Measurements from ENCODE around the gene HSD11B2.

Gene HSD11B2

DNA sequence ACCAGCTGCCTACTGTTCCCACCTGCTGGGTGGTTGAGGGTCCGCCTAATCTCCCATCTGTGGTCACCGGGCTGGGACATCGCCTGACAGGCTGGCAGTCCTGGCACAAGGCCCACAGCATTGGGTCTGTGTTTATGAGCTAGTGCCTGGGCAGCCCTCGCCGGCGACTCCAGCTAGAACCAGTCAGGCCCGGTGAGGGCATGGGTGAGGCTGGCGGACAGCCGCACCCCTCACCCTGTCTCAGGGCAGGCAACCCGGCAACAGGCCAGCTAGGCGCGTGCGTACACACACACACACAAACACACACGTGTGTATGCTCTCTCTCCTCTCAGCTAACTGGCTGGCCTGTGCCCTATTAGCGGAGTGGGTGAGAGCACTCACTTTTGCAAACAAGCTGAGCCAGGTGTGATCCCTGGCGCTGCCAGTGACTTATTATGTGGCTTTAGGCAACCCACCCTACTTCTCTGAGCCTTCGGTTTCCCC is 10.4 kb downstream of the HSD11B2 start:
- no peak overlapping the region for H3K4me3 ChIP-seq (ENCODE audit: low read depth, low read length)
- DNase-seq (ENCODE audit: low read depth) = no peak
- TF ChIP-seq, protein P1, sequence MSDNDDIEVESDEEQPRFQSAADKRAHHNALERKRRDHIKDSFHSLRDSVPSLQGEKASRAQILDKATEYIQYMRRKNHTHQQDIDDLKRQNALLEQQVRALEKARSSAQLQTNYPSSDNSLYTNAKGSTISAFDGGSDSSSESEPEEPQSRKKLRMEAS (IDR thresholded peaks at IDR 0.05; ENCODE audit: low read depth, low read length) = no peak
- TF ChIP-seq, protein P2, sequence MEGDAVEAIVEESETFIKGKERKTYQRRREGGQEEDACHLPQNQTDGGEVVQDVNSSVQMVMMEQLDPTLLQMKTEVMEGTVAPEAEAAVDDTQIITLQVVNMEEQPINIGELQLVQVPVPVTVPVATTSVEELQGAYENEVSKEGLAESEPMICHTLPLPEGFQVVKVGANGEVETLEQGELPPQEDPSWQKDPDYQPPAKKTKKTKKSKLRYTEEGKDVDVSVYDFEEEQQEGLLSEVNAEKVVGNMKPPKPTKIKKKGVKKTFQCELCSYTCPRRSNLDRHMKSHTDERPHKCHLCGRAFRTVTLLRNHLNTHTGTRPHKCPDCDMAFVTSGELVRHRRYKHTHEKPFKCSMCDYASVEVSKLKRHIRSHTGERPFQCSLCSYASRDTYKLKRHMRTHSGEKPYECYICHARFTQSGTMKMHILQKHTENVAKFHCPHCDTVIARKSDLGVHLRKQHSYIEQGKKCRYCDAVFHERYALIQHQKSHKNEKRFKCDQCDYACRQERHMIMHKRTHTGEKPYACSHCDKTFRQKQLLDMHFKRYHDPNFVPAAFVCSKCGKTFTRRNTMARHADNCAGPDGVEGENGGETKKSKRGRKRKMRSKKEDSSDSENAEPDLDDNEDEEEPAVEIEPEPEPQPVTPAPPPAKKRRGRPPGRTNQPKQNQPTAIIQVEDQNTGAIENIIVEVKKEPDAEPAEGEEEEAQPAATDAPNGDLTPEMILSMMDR (IDR thresholded peaks at IDR 0.05; ENCODE audit: low read depth, low read length) = no peak
- TF ChIP-seq POLR2A (IDR thresholded peaks at IDR 0.05; ENCODE audit: extremely low read depth, insufficient read length) (no peak), MYC (IDR thresholded peaks at IDR 0.05; ENCODE audit: low read depth, low read length) (no peak)

DNA sequence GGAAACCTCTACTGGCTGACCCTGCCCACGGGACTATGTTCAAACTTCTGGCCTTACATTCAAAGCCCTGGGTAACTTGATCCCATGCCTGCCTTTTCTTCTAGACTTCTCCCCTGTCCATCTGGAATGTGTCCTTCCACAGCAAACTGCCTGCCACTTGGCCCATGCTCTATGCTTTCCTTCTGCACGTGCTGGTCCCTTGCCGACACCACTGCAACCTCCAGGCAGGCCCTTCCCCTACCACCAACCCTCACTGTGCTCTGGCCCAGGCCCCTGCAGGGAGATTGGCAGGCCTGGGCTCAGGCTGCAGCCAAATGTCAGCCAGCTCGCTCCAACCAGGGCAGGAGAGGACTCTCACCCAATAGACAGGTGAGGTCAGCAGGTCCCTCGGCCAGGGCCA is 11.0 kb downstream of the HSD11B2 start:
- TF ChIP-seq, protein P1 (IDR thresholded peaks at IDR 0.05; ENCODE audit: low read depth, low read length) = no peak
- TF ChIP-seq MYC (IDR thresholded peaks at IDR 0.05; ENCODE audit: low read depth, low read length) = no peak
- no peak for DNase-seq (ENCODE audit: low read depth)

DNA sequence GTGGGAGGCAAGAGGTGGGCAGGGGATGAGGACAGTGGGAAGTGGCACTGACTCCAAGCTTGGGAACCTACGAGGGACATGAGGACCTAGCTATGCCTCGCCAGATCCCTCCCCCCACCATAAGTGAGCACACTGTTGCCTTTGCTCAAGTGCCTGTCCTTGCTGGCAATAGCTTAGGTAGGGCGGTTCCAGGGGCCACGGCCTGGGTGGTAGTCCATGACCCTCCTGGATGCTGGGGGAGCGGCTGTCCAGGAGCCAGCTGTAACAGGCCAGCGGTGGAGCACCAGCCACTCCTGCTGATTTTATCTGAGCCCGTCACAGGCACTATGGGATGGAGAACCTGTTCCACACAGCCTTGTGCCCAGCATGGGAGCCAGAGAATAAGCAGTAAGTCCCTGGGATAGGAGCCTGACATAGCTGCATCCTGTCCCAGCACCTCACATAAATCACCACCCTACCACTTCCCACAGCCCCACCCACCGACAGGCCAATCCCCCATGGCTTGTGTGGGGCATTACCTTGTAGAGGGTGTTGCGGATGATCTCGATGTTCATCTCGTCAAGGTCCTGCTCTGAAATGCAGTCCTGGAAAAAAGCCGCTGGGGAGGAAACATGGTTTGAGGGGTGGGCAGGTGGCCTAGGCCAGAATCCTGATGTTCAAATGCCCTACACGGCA is 11.8 kb downstream of the HSD11B2 start:
- no peak overlapping the region for H3K4me3 ChIP-seq (ENCODE audit: low read depth, low read length)
- TF ChIP-seq MYC (IDR thresholded peaks at IDR 0.05; ENCODE audit: low read depth, low read length) (no peak), POLR2A (IDR thresholded peaks at IDR 0.05; ENCODE audit: extremely low read depth, insufficient read length) (no peak)
- TF ChIP-seq, protein P1 (IDR thresholded peaks at IDR 0.05; ENCODE audit: low read depth, low read length) = no peak
- TF ChIP-seq, protein P2 (IDR thresholded peaks at IDR 0.05; ENCODE audit: low read depth, low read length) = no peak
- no peak for DNase-seq (ENCODE audit: low read depth)

More for the DNA sequence above, 11.0 kb downstream of the HSD11B2 start:
- H3K4me3 ChIP-seq (ENCODE audit: low read depth, low read length) = no peak overlapping the region

DNA sequence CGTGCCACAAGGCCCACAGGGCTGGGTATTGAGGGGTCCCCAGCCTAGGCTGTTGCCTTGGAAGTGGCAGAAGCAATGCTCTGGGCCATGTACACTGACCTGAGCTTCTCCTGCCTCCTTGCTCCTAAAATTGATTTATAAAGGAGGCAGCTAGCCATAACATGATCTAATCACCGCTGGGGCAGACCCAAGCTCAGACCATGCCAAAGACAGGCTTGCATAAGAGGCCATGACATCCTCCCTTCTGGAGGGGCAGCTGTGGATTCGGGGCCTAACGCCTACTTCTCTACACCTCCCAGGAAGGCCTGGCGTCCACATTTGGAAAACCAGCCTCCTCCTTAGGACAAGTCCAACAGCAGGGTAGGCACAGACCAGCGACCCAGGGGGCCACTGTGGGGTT is 12.3 kb downstream of the HSD11B2 start:
- DNase-seq (ENCODE audit: low read depth) = no peak
- TF ChIP-seq MYC (IDR thresholded peaks at IDR 0.05; ENCODE audit: low read depth, low read length) (no peak), POLR2A (IDR thresholded peaks at IDR 0.05; ENCODE audit: extremely low read depth, insufficient read length) (no peak)
- TF ChIP-seq, protein P1 (IDR thresholded peaks at IDR 0.05; ENCODE audit: low read depth, low read length) = no peak
- TF ChIP-seq, protein P2 (IDR thresholded peaks at IDR 0.05; ENCODE audit: low read depth, low read length) = no peak
- H3K4me3 ChIP-seq (ENCODE audit: low read depth, low read length) = no peak overlapping the region

DNA sequence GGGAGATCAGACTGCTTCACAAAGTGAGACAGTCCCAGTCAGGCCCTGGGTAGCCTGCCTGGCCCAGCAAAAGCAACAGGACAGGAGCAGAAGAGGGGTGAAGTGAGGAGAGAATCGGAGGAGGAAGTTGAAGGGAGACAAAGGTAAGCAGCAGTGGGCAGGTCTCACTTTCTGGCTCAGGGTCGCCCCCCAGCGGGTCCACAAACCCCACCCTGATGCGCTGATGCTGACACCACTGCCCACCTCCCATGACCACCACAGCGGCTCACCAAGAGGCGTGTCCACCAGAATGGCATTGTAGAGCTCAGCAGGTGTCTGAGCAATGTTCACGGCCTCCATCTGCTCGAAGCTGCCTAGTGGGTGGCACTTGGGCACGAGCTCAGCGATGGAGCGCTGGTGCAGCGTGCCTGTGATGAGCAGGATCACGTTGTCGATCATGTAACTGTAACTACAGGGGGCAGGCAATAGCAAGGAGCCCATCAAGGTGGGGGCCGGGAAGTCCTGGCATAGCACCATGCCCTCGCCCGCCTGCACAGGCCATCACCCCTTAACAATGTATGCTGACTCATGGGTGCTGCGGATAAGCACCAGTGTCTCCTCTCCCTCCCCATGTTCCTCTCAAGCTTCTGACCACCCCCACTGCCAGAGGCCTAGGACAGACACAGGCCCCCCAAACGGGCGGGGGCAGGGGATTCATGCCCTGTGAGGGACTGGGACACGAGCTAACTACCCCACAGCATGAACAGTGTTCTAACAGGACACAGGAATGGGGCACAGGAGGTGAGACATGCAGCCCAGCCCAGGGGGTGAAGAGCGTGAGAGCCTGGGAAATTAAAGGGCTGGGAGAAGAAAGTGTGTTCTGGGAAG is 13.6 kb downstream of the HSD11B2 start:
- DNase-seq (ENCODE audit: low read depth) = no peak
- H3K4me3 ChIP-seq (ENCODE audit: low read depth, low read length) = no peak overlapping the region
- TF ChIP-seq, protein P2 (IDR thresholded peaks at IDR 0.05; ENCODE audit: low read depth, low read length) = no peak
- TF ChIP-seq, protein P1 (IDR thresholded peaks at IDR 0.05; ENCODE audit: low read depth, low read length) = no peak
- no peak for TF ChIP-seq MYC (IDR thresholded peaks at IDR 0.05; ENCODE audit: low read depth, low read length)
- TF ChIP-seq POLR2A (IDR thresholded peaks at IDR 0.05; ENCODE audit: extremely low read depth, insufficient read length) = no peak

DNA sequence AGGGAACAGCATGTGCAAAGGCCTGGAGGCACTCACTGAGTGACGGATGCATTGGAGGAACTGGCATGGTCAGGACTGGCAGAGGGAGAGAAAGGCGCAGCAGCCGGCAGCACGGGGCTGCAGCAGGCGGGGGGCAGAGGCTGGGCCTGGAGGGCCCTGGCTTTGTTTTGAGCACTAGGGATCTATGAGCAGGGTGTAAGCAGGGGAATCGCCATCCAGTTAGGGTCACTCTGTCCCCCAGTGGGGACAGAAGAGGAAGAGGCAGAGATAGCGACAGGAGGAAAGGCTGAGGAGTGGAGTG is 14.2 kb downstream of the HSD11B2 start:
- no peak for DNase-seq (ENCODE audit: low read depth)
- H3K4me3 ChIP-seq (ENCODE audit: low read depth, low read length) = no peak overlapping the region
- TF ChIP-seq, protein P2 (IDR thresholded peaks at IDR 0.05; ENCODE audit: low read depth, low read length) = no peak
- no peak for TF ChIP-seq POLR2A (IDR thresholded peaks at IDR 0.05; ENCODE audit: extremely low read depth, insufficient read length)
- TF ChIP-seq, protein P1 (IDR thresholded peaks at IDR 0.05; ENCODE audit: low read depth, low read length) = no peak
- no peak for TF ChIP-seq MYC (IDR thresholded peaks at IDR 0.05; ENCODE audit: low read depth, low read length)

Measured in NB4 (cell line).